Effector memory CD4-positive, alpha-beta T cell (primary cell): ENCODE results near the gene MAPT.

ENCODE experiments used
- DNase-seq, 3 donors: peaks; one replicate each; pipeline ENCODE4 v3.0.0-alpha.2; 2020
- H3K27ac ChIP-seq: 2 replicates; pipeline ENCODE4 v1.7.0; 2013; ENCODE audit warnings: mild to moderate bottlenecking, low read length, moderate library complexity; ENCODE audit not compliant: insufficient read depth, poor library complexity, severe bottlenecking
- H3K27me3 ChIP-seq: replicated peaks from 2 replicates; pipeline ENCODE4 v1.7.0; 2013; ENCODE audit warnings: mild to moderate bottlenecking, low read length; ENCODE audit not compliant: insufficient read depth, control insufficient read depth, poor library complexity, severe bottlenecking
- H3K36me3 ChIP-seq: 2 replicates; pipeline ENCODE4 v1.7.0; 2013; ENCODE audit warnings: mild to moderate bottlenecking, low read length, moderate library complexity; ENCODE audit not compliant: control insufficient read depth, insufficient read depth
- H3K4me1 ChIP-seq: 2 replicates; pipeline ENCODE4 v1.7.0; 2013; ENCODE audit warnings: low read length, mild to moderate bottlenecking; ENCODE audit not compliant: control insufficient read depth, insufficient read depth, poor library complexity, severe bottlenecking
- H3K4me3 ChIP-seq: 2 replicates; pipeline ENCODE4 v1.7.0; 2013; ENCODE audit warnings: low read length, low read depth, mild to moderate bottlenecking; ENCODE audit not compliant: insufficient read depth, poor library complexity, severe bottlenecking
- H3K9me3 ChIP-seq: 2 replicates; pipeline ENCODE4 v1.7.0; 2013; ENCODE audit warnings: mild to moderate bottlenecking, low read length, moderate library complexity; ENCODE audit not compliant: control insufficient read depth

MAPT gene

GRCh38 chr17:46046957-46047356, 152.6 kb downstream of the MAPT start:
- H3K27me3 ChIP-seq, result no peaks in the 10 kb centered on the region
- no peak overlapping the region for H3K27ac ChIP-seq
- H3K9me3 ChIP-seq, result no peaks in the 10 kb centered on the region
- no peaks in the 10 kb centered on the region for H3K4me1 ChIP-seq
- no peak overlapping the region for H3K4me3 ChIP-seq
- H3K36me3 ChIP-seq, result peaks cover 69% of the 10 kb centered on the region
- no peak for DNase-seq

DNA sequence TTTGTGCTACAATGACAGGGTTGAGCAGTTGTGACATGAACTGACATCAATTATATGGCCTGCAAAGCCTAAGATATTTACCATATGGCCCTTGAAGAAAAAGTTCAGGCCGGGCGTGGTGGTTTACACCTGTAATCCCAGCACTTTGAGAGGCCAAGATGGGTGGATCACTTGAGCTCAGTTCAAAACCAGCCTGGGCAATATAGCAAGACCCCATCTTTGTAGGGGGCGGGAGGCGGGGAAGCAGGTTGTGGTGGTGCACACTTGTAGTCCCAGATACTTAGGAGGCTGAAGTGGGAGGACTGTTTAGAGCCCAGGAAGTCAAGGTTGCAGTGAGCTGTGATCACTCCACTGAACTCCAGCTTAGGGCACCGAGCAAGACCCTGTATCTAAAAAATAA, 153.0 kb downstream of the MAPT start:
- Histone ChIP-seq H3K27ac (no peak overlapping the region), H3K4me3 (no peak overlapping the region), H3K36me3 (peaks cover 69% of the 10 kb centered on the region), H3K4me1 (no peaks in the 10 kb centered on the region), H3K27me3 (no peaks in the 10 kb centered on the region), H3K9me3 (no peaks in the 10 kb centered on the region)
- DNase-seq, result no peak

DNA sequence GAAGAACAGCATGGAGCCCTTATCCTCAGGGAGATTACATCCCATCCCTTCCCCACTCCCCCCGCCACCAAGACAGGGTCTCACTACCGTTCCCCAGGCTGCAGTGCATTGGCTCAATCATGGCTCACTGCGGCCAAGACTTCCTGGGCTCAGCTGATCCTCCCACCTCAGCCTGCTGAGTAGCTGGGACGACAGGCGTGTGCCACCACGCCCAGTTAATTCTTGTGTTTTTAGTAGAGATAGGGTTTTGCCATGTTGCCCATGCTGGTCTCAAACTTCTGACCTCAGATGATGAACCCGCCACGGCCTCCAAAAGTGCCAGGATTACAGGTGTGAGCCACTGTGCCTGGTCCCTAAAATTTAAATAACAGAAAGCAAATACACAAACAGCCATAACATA, 153.5 kb downstream of the MAPT start:
- Histone ChIP-seq H3K9me3 (no peaks in the 10 kb centered on the region), H3K4me3 (no peak overlapping the region), H3K36me3 (peaks cover 68% of the 10 kb centered on the region), H3K27me3 (no peaks in the 10 kb centered on the region), H3K27ac (no peak overlapping the region), H3K4me1 (no peaks in the 10 kb centered on the region)
- DNase-seq, result no peak

- Histone ChIP-seq H3K4me1 (no peaks in the 10 kb centered on the region), H3K27me3 (no peaks in the 10 kb centered on the region), H3K4me3 (no peak overlapping the region), H3K27ac (no peak overlapping the region), H3K9me3 (no peaks in the 10 kb centered on the region), H3K36me3 (peaks cover 65% of the 10 kb centered on the region)
- DNase-seq, result no peak
These were observed 155.3 kb downstream of the MAPT start for GRCh38 chr17:46049656-46050055.

- Histone ChIP-seq H3K36me3 (peaks cover 44% of the 10 kb centered on the region), H3K4me3 (no peak overlapping the region), H3K27me3 (no peaks in the 10 kb centered on the region), H3K4me1 (no peaks in the 10 kb centered on the region), H3K9me3 (no peaks in the 10 kb centered on the region), H3K27ac (no peak overlapping the region)
- no peak for DNase-seq
These were observed 159.7 kb downstream of the MAPT start for GRCh38 chr17:46053911-46054534.

- H3K27me3 ChIP-seq, result no peaks in the 10 kb centered on the region
- no peaks in the 10 kb centered on the region for H3K4me1 ChIP-seq
- H3K36me3 ChIP-seq, result peaks cover 21% of the 10 kb centered on the region
- no peak for DNase-seq
- H3K9me3 ChIP-seq, result no peaks in the 10 kb centered on the region
- no peak overlapping the region for H3K27ac ChIP-seq
- no peak overlapping the region for H3K4me3 ChIP-seq
These were observed 162.5 kb downstream of the MAPT start for GRCh38 chr17:46056800-46057304.

GRCh38 chr17:46057366-46057765, 163.0 kb downstream of the MAPT start:
- no peak for DNase-seq
- peaks cover 21% of the 10 kb centered on the region for H3K36me3 ChIP-seq
- no peaks in the 10 kb centered on the region for H3K9me3 ChIP-seq
- no peaks in the 10 kb centered on the region for H3K27me3 ChIP-seq
- no peak overlapping the region for H3K4me3 ChIP-seq
- no peaks in the 10 kb centered on the region for H3K4me1 ChIP-seq
- H3K27ac ChIP-seq, result no peak overlapping the region

- Histone ChIP-seq H3K27ac (no peak overlapping the region), H3K4me3 (no peak overlapping the region), H3K36me3 (peaks cover 29% of the 10 kb centered on the region), H3K4me1 (no peaks in the 10 kb centered on the region), H3K9me3 (no peaks in the 10 kb centered on the region), H3K27me3 (no peaks in the 10 kb centered on the region)
- DNase-seq, result no peak
These were observed 165.1 kb downstream of the MAPT start for GRCh38 chr17:46059486-46059885.

GRCh38 chr17:46060461-46060860, 166.1 kb downstream of the MAPT start:
- Histone ChIP-seq H3K36me3 (peaks cover 33% of the 10 kb centered on the region), H3K4me1 (no peaks in the 10 kb centered on the region), H3K27ac (no peak overlapping the region), H3K9me3 (no peaks in the 10 kb centered on the region), H3K4me3 (no peak overlapping the region), H3K27me3 (no peaks in the 10 kb centered on the region)
- DNase-seq, result no peak

GRCh38 chr17:46061435-46061834, 167.1 kb downstream of the MAPT start:
- no peaks in the 10 kb centered on the region for H3K27me3 ChIP-seq
- no peaks in the 10 kb centered on the region for H3K4me1 ChIP-seq
- no peak for DNase-seq
- no peak overlapping the region for H3K4me3 ChIP-seq
- H3K9me3 ChIP-seq, result no peaks in the 10 kb centered on the region
- H3K27ac ChIP-seq, result no peak overlapping the region
- H3K36me3 ChIP-seq, result peaks cover 42% of the 10 kb centered on the region
